NCI-H146 (cell line): Measurements from ENCODE around the gene NBAS.
"Not testable (repeated sequence)": the region's sequence is repeated elsewhere in the genome, so short reads cannot be mapped to it uniquely, and the experiment has no call there.

Source experiments
- DNase-seq: peaks from one replicate; lab custom pipeline; 2025; lab: John Stamatoyannopoulos, UW

Gene NBAS

GRCh38 chr2:15527074-15527739, 33.9 kb downstream of the NBAS start:
- DNase-seq: no peak

- DNase-seq: no peak
Observed at GRCh38 chr2:15521641-15522181, 39.4 kb downstream of the NBAS start.

- DNase-seq: no peak
Observed at GRCh38 chr2:15520346-15520745, 40.8 kb downstream of the NBAS start.

GRCh38 chr2:15518759-15519158, 42.4 kb downstream of the NBAS start:
- not testable (repeated sequence) for DNase-seq

- DNase-seq: no peak
Observed at GRCh38 chr2:15517793-15518192, 43.3 kb downstream of the NBAS start.

GRCh38 chr2:15511686-15512085, 49.4 kb downstream of the NBAS start:
- peak; percentile 6 for DNase-seq

- DNase-seq: no peak
Observed at GRCh38 chr2:15510552-15510951, 50.6 kb downstream of the NBAS start.

GRCh38 chr2:15510131-15510530, 51.0 kb downstream of the NBAS start:
- no peak for DNase-seq

GRCh38 chr2:15507697-15508096, 53.4 kb downstream of the NBAS start:
- DNase-seq: no peak

GRCh38 chr2:15507061-15507460, 54.1 kb downstream of the NBAS start:
- no peak for DNase-seq

- DNase-seq: no peak
Observed at GRCh38 chr2:15506229-15506819, 54.8 kb downstream of the NBAS start.

- DNase-seq: no peak
Observed at GRCh38 chr2:15504882-15505663, 56.1 kb downstream of the NBAS start.

GRCh38 chr2:15499251-15499650, 61.9 kb downstream of the NBAS start:
- not testable (repeated sequence) for DNase-seq

GRCh38 chr2:15498554-15498953, 62.6 kb downstream of the NBAS start:
- DNase-seq: no peak

- DNase-seq: no peak
Observed at GRCh38 chr2:15494877-15495276, 66.3 kb downstream of the NBAS start.

- DNase-seq: no peak
Observed at GRCh38 chr2:15492773-15493325, 68.3 kb downstream of the NBAS start.

GRCh38 chr2:15486770-15487169, 74.4 kb downstream of the NBAS start:
- DNase-seq: no peak

- no peak for DNase-seq
Observed at GRCh38 chr2:15485949-15486348, 75.2 kb downstream of the NBAS start.

- no peak for DNase-seq
Observed at GRCh38 chr2:15481000-15481399, 80.1 kb downstream of the NBAS start.

GRCh38 chr2:15480552-15480951, 80.6 kb downstream of the NBAS start:
- no peak for DNase-seq

- DNase-seq: no peak
Observed at GRCh38 chr2:15472876-15473275, 88.3 kb downstream of the NBAS start.

GRCh38 chr2:15472133-15472532, 89.0 kb downstream of the NBAS start:
- DNase-seq: no peak

GRCh38 chr2:15471606-15472005, 89.5 kb downstream of the NBAS start:
- DNase-seq: no peak
